ENCODE measurements around the gene BACH2.
"Not testable (repeated sequence)": the region's sequence is repeated elsewhere in the genome, so short reads cannot be mapped to it uniquely, and the experiment has no call there.

DNA sequence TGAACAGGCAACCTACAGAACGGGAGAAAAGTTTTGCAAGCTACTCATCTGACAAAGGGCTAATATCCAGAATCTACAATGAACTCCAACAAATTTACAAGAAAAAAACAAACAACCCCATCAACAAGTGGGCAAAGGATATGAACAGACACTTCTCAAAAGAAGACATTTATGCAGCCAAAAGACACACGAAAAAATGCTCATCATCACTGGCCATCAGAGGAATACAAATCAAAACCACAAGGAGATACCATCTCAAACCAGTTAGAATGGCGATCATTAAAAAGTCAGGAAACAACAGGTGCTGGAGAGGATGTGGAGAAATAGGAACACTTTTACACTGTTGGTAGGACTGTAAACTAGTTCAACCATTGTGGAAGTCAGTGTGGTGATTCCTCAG is 237.5 kb downstream of the BACH2 start:
- TF ChIP-seq POLR2A (IDR thresholded peaks at IDR 0.05), result not testable (repeated sequence)
- TF ChIP-seq, protein P1, sequence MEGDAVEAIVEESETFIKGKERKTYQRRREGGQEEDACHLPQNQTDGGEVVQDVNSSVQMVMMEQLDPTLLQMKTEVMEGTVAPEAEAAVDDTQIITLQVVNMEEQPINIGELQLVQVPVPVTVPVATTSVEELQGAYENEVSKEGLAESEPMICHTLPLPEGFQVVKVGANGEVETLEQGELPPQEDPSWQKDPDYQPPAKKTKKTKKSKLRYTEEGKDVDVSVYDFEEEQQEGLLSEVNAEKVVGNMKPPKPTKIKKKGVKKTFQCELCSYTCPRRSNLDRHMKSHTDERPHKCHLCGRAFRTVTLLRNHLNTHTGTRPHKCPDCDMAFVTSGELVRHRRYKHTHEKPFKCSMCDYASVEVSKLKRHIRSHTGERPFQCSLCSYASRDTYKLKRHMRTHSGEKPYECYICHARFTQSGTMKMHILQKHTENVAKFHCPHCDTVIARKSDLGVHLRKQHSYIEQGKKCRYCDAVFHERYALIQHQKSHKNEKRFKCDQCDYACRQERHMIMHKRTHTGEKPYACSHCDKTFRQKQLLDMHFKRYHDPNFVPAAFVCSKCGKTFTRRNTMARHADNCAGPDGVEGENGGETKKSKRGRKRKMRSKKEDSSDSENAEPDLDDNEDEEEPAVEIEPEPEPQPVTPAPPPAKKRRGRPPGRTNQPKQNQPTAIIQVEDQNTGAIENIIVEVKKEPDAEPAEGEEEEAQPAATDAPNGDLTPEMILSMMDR (IDR thresholded peaks at IDR 0.05), result not testable (repeated sequence)

Measured in upper lobe of left lung (tissue), 4 donors.